C1 segment of cervical spinal cord (tissue), 14 donors: ENCODE results near the gene DGCR6L.
A peak's percentile ranks its signal among the peaks of the same experiment; 100 is the strongest.
"Not testable (repeated sequence)": the region's sequence is repeated elsewhere in the genome, so short reads cannot be mapped to it uniquely, and the experiment has no call there.

Source experiments
- DNase-seq, 14 donors: peaks; one replicate each; lab custom pipeline; 2025; lab: John Stamatoyannopoulos, UW

DGCR6L gene

DNA sequence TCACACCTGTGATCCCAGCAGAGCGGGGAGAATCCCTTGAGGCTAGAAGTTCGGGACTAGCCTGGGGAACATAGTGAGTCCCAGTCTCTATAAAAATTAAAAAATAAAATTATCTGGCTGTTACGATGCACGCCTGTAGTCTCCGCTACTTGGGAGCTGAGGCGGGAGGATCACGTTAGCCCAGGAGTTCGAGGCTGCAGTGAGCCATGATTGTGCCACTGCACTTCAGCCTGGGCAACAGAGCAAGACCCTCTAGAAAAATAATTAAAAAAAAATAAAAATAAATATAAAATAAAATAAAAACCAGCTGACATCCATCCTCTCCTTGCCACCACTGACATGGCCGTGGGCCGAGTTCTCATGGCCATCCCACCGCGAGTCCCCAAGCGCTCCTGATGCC lies 44.0 kb downstream of the DGCR6L start:
- no peak for DNase-seq

DNA sequence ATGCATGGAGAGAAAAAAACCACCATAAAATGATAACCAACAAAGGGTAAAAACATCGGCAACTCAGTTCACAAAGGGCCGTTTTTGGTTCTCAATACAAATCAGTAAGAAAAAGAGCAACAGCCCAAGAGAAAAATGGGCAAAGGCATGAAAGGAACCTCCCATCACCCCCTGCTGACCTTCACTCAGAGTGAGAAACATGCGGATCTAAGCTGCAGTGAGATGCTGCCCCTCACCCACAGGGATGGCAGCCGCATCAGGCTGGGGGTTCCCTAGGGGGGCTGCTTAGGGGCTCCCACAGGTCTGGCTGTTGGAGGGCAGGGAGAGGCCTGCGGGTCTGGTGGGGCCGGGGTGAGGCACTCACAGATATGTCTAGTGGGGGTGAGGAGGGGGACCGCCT lies 44.5 kb downstream of the DGCR6L start:
- DNase-seq, result not testable (repeated sequence)

DNA sequence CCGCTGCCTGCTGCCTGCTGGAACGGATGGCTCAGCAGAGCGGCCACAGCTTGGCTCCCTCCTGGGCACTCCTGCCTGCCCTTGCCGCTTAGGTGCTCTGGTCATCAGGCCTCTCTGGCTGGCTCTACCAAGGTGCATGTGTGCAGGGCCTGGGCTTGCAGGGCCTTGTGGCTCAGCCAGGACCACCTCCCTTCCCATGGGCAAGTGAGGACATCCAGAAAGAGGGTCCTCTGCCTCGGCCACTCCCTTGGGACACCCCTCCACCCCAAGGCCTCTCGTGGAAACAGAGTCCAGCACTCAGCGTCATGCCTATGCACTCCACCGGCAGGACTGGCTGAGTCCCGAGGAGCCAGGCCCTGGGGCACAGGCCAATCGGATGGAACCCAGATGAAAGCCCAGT lies 45.5 kb downstream of the DGCR6L start:
- DNase-seq, result peak in 1 of 14 donors; percentile 63

DNA sequence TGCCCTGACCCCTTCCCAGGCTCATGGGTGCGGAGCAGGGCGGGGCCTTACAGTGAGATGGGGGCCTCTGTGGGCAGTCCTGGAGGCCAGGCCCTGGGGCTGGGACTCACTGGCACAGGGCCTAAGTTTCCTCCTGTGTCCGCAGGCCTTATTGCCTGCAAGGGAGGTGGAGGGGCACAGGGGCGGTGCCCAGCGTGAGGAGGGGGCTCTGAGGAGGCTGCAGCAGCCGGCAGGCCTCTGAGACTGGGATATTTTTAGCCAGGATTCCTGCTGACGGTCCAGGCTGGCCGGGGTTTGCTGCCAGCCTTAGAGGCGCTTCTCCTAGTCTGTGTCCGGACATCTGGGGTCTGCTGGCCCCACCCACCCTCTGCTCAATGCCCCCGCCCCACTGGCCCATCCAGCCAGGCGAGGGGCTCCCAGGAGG lies 46.1 kb downstream of the DGCR6L start:
- peak in 1 of 14 donors; percentile 62 for DNase-seq

DNA sequence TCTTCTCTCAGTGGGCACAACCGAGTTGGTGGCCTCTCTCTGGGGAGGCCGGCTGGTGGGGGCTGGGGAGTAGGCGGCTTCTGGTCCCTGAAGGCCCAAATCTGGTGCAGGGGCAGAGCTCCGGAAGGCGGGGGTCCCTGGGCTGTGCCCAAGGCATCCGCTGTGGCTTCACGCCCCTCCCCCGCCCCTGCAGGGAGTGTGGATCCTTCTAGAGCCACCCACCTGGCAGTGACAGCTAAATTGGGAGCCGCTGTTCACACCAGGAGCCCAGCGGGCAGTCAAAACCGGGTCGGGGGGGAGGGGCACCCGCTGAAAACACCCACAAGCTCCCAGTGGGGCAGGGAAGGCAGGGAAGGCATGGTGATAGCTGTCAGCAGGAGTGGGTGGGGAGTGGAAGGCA lies 47.2 kb downstream of the DGCR6L start:
- no peak for DNase-seq

DNA sequence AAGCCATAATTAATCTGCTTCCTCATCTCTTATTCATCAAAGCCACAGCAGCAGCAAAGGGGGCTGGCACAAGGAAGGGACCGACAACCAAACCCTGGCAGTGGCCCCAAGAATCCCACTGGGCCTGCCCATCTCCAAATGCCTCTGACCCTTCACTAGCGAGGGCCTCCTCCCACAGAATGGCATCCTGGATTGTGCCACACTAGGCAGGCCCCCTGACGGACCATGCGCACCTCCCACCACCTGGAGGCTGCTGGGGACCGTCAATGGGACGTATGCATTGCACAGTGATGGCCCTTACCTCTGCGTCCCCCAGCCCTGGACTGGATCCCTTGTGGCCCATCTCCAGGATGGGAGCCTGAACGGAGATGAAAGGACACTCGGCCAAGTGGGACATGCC lies 47.7 kb downstream of the DGCR6L start:
- DNase-seq, result no peak

DNA sequence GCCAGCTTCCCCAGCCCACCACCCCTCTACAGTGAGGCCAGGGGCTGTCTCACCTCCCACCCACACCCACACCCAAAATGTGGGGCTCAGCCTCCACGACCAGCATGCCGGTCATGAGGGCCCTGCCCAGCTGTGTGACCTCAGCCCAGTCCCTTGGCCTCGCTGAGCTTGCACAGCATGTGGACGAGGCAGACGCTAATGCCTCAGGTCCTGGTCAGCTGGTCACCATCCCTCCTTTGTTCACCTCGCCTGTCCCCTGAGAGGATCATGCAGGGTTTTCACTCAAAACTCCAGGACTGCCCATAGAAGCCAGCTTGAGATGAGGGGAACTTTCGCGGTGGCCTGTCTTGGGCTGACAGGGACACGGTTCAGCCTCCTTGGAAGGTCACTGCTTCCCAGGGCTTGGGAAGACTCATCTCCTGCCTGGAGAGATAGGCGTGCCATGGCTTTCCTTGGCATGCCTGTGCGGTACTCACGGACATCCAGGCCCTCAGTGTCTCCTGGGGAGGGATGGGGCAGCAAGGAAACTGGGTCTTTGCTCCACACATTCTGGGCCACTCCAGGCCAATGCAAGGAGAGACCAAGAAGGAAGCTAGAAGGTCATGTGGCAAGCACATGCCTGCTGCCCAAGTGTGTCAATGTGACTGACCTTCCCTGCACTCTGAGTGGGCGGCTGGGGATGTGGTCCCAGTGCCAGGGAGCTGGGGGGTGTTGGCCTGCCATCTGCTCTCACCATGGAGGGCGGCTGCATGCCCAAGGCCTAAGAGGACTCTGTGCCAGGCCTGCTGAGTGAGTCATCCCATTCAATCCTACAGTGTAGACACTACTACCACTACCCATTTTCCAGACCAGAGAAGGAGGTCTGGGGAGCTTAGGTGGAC lies 48.5 kb downstream of the DGCR6L start:
- peak in 9 of 14 donors; percentile 8 to 97 (median 28) for DNase-seq

DNA sequence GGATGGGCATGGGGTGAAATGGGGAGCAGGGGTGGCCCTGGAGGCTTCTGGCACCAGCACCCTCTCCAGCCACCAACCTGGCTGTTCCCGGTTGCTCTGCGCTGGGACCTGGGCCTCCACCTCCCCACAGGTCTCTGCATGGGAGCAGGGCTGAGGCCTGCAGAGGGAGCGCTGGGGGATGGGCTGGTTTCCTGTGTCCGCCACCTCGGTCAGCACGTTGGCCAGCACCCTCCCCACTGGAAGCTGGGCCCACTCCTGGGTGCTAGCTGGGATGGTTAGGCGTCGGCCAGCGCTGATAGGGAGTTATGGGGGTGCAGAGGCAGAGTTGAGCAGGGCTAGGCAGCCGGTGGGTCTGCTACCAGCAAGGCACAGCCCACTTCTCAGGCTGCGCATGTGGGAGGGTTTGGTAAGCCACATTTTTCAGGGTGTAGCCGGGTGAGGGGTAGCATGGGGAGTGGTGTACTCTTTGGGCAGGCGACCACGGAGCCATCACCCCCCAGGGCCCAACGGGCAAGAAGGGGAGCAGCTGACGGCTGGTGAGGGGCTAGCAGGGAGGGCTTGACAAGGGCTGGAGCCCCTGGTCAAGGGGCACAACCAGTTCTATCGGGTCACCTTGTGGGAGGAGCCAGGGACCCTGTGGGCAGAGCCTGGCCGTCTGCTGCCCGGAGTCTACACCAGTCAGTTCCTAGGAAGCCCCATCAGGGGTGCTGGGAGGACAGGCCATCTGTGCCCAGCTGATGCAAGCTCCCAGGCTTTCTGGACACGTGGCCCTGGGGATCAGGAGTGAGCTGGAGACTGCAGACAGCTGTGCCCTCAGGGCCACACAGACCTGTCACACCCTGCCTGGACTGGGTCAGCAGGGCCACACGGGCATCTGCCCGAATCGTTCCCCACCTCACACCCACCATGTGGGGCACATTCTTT lies 49.4 kb downstream of the DGCR6L start:
- DNase-seq, result not testable (repeated sequence)

DNA sequence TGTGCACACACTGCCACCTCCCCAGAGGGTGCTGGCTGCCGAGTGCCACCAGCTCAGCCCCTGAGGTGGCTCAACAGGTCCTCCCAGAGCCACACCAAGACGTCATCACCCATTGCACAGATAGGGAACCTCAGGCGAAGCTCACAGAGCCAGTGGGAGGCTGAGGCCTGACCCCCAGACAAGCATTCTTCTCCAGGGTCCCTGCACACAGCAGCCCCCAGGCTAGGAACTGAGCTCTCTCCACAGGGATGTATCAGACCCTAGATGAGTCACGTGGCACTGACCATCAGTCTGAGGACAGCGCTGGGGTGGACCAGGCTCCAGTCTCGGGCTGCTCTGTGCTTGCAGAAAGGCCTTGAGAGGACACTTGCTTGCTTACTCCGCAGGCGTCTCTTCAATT lies 50.2 kb downstream of the DGCR6L start:
- not testable (repeated sequence) for DNase-seq

DNA sequence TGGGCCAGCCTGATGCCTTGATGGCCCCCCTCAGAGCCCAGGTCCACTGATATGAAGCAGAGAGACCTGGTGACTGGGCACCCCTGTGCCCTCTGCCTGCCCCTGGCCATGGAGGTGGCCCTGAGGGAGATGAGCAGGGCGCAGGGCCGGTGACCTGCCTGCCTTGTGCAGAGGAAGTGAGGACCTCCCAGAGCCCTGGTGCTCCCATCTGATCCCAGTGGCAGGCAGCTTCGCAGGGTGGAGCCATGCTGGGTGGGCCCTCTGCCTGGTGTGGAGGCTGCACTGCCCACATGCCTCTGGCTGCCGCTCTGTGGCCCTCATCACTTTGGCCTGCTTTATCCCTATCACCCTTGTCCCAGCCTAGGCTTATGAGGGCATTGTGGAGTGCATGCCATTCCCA lies 50.7 kb downstream of the DGCR6L start:
- not testable (repeated sequence) for DNase-seq

DNA sequence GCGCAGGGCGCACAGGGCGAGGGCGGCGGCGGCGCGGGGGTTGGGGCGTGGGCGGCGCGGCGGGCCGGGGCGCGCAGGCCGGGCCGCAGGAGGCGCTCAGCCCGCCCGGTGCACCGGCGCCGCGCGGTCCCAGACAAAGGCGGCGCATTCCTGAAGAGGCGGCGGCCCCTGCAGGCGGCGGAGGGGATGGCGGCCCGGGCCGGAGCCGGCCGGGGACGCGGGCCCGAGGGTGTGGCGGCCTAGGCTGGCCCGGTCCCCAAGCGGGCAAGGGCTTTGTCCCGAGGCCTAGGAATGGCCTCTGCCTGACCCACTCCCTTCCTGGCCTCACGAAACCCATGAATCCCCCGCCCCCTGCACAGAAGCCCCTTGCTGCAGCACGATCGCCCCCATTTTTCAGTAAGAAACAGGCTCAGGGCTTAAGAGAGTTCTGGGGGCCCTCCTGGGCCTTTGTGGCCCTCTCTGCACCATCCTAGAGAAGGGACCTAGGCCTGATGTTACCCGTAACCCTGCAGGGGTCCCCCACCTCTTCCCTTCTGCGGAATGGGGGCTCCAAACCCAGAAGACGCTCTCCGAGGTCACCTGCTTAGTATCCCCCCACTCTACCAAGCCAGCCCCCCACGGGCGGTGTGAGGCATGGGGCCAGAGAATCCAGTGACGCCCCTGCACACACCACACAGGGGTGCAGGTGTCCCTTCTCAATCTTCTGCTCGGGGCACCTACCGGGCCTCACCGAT lies 51.4 kb downstream of the DGCR6L start, which contains the start of gene RTN4R:
Gene RTN4R, minus strand, starts transcription at position 40 of the 734 bp plus-strand sequence. CDS start 226 bp downstream, outside the sequence.
- peak in 5 of 14 donors; percentile 3 to 49 (median 19) for DNase-seq

DNA sequence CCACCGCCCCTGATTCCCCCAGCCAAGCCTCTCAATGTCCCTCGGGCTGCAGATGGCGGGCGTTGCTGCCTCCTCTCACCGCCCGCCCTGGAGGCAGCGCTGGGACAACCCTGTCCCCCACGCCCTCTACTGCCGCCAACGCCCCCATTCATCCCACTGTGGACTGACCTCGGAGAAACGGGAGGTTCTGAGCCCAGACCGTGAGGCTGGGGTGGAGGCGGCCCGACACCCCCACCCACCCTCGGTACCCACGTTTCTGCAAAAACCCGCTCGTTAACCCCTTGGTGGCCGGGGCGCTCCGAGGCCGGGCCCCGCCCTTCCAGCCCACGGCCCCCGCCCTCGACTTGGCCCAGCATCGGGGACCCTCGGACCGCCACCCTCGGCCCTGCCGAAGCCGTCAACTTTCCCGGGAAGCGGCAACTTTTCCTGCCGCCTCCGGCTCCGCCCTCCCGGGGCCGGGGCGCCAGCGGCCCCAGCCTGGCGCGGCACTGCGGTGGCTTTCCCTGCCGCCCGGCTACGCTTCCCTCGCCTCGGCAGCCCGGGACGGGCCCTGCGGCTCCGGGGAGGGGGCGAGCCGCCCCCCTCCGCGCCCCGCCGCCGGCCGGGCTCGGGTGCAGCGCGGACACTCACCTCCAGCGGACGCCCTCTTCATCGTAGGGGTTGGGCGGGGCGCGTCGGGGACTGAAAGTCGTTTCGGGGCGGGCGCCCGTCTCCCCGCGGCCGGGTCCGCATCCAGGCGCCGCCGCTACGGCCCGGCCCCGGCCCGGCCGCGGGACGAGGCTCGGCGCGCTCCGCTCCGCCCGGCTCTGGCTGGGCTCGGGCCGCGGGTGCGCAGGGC lies 52.2 kb downstream of the DGCR6L start:
- no peak for DNase-seq

DNA sequence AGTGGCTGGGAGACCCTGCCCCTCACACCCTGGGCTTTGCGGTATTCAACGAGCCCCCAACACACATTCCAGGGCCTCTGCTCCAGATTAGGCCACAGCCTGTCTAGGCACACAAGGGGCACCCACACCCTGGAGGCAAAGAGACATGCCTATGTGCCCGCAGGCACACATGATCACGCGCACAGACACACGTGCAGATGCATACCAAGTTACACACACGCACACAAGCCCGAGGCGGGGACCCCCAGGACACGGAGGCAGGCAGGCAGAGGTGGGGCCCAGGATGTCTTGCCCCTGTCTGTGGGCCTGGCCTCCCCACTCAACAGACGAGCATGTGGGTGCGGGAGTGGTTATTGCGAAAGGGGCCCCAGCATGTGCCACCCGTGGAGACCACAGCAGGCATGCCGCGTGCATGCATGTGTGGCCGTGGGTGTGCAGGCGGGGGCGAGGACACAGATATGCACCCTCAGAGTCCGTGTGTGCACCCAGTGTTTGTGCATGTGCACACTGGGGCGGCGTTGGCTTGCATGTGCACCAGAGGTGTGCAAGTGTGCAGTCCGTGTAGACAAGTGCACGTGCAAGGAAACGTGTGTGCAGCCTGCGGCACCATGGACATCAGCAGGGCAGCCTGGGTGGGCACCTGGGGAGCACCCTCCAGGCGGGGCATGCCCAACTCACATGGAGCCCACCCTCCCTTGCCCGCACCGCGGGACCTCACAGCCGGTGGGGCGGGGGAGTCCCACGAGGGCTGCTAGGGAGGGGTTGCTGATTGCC lies 53.0 kb downstream of the DGCR6L start:
- not testable (repeated sequence) for DNase-seq

DNA sequence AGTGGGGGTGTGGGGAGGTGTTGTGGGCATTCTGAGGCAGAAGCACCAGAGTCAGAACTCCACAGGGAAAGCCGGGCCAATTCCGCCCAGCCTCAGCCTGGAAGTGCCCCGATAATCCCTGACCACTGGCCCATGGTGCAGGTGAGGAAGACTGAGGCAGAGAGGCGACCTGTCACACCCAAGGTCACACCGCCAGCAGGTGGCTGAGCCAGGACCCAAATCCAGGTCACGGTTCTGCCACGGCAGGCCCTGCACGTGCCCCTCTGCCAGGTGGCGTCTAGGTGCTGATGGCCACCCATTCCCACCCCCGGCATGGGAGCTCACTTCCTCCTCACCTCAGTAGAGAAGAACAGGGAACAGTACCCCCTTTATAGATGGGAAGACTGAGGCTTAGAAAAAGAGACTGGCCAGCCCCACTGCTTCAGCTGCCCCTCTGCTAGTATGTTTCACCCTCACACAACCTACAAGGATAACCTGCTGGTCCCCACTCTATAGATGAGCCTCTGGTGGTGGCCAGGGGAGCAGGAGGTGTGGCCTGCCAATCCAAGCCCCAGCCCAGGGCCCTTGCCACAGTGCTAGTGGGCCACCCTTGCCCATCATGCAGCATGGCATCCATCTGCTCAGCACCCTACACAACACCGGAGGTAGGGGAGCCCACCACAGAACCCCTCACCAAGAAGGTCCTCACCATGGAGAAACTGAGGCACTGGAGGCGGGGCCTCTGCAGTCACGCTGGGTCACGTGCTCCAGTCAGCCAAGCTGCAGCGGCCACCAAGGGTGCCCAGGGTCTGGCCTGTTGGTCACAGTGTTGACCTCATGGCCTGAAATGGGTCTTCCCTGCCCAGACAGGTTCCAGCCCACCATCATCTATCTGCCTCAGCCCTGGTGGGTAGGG lies 53.8 kb downstream of the DGCR6L start:
- not testable (repeated sequence) for DNase-seq

DNA sequence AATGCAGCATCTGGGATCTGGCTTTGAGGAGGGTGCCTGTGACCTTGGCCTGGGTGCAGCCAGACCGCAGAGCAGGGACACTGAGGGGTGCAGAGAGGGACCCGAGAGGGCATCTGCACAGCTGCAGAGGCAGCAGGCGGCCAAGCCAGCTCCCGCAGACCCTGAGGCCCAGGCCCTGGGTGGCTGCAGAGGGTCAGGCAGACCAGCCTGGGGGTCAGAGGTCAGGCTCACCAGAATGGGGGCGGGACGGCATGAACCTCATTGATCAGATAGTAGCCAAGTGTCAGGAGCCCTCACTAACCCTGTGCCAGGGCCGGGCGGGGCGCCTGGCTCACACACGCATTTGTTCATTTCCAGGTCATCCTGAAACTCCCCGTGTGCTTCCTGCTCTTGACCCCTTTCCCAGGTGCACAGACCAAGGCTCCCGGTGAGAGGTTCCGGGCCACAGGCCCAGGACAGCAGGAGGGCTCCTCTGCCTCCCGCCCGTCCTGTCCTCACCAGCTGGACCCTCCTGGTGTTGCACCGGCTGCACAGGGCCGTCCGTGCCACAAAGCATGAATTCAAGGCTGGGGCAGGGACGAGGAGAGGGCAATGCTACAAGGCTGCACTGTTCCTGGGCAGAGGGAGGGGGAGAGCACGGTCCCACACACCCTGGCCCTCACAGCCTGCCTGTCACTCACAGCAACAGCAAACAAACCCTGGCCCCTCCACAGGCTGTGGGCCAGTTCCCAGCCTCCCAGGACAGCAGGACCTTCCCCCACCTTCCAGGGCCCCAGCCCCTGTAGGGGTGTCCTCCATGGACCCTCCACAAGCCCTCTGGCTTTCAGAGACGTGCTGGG lies 55.0 kb downstream of the DGCR6L start:
- peak in 12 of 14 donors; percentile 5 to 95 (median 36) for DNase-seq
